Lower leg skin (tissue), 3 donors: ENCODE data around the gene SOCS6.

Experiments
- CTCF ChIP-seq, 3 donors: fragments of 450-650 bp; IDR thresholded peaks; one replicate each; pipeline ENCODE4 v1.5.1; 2016; ENCODE audit warnings: antibody characterized with exemption in 3 of 3, mild to moderate bottlenecking in 3 of 3, moderate library complexity in 2 of 3
- POLR2A ChIP-seq, 2 donors: fragments of 450-650 bp; IDR thresholded peaks; one replicate each; pipeline ENCODE4 v1.6.1; 2016 to 2017; ENCODE audit warnings: antibody characterized with exemption in 2 of 2, mild to moderate bottlenecking in 1 of 2, moderate library complexity in 1 of 2

- no peak for TF ChIP-seq CTCF (IDR thresholded peaks at IDR 0.05)
- no peak for TF ChIP-seq POLR2A (IDR thresholded peaks at IDR 0.05)
Measured at GRCh38 chr18:70311726-70312125, 22.9 kb downstream of the SOCS6 start.
